ENCODE results near the gene OAS3.

GRCh38 chr12:113000433-113000832 lies 62.2 kb downstream of the OAS3 start:
- TF ChIP-seq POLR2A (IDR thresholded peaks at IDR 0.05), result no peak
- no peak for TF ChIP-seq CTCF (IDR thresholded peaks at IDR 0.05)
- no peak for TF ChIP-seq POLR2AphosphoS5 (IDR thresholded peaks at IDR 0.05)
- no peak for TF ChIP-seq EP300 (IDR thresholded peaks at IDR 0.05)

Measured in suprapubic skin (tissue), 4 donors.